ENCODE data around the gene PCDHA4. TPM values are rescaled to one million over a fixed set of nuclear protein-coding genes. Genes with fewer than 3 reads are reported as not detected.
"Not testable (repeated sequence)": the region's sequence is repeated elsewhere in the genome, so short reads cannot be mapped to it uniquely, and the experiment has no call there.

The PCDHA4 gene
- total RNA-seq, 4 donors from 2014 or later: 0.79 to 7.9 (median 2.4) TPM

GRCh38 chr5:140785905-140786686 is 20.8 kb upstream of the PCDHA4 start, which contains the start of gene PCDHA1:
PCDHA1 (plus strand) TSS chr5:140786140.
- H3K27me3 ChIP-seq: peaks cover 21% of the 10 kb centered on the region
- DNase-seq: no peak
- intact Hi-C loops (cut with DNase I; ENCODE audit: low total_unique reads) (no loop called here), in situ Hi-C loops (cut with MboI; ENCODE audit: low pct_ligation_motif_present in 1 of 4, low pct_unique_long_range_greater_than_20kb in 1 of 4, low sequenced_read_pairs in 3 of 4) (no loop called here)
- H3K4me1 ChIP-seq: no peaks in the 10 kb centered on the region
- H3K4me3 ChIP-seq: no peak within 1 kb of the TSS
- TF ChIP-seq POLR2A (IDR thresholded peaks at IDR 0.05) (no peak), EP300 (IDR thresholded peaks at IDR 0.05; ENCODE audit: low read depth) (no peak), CTCF (IDR thresholded peaks at IDR 0.05) (no peak), POLR2AphosphoS5 (IDR thresholded peaks at IDR 0.05) (no peak)
- no peak within 1 kb of the TSS for H3K27ac ChIP-seq
- peaks cover 0 to 37% of the 10 kb centered on the region in 2 donors for H3K9me3 ChIP-seq
- 26 to 57% methylated on average over 6 to 25 of the region's 29 CpGs for WGBS, 2 donors (ENCODE audit: low coverage in 1 of 2)
- no peaks in the 10 kb centered on the region for H3K36me3 ChIP-seq

- DNase-seq; H3K27ac ChIP-seq; H3K4me3 ChIP-seq; in situ Hi-C loops (cut with MboI; ENCODE audit: low pct_ligation_motif_present in 1 of 4, low pct_unique_long_range_greater_than_20kb in 1 of 4, low sequenced_read_pairs in 3 of 4); H3K4me1 ChIP-seq; H3K36me3 ChIP-seq; intact Hi-C loops (cut with DNase I; ENCODE audit: low total_unique reads): not testable (repeated sequence)
- peaks cover 0 to 32% of the 10 kb centered on the region in 2 donors for H3K9me3 ChIP-seq
- 77% methylated on average over 44 of the region's 44 CpGs; no CpG with 5 or more reads in 1 of the 2 donors for WGBS, 2 donors (ENCODE audit: low coverage in 1 of 2)
- H3K27me3 ChIP-seq: peaks cover 22% of the 10 kb centered on the region
Measured at GRCh38 chr5:140787422-140787821, 19.4 kb upstream of the PCDHA4 start.

GRCh38 chr5:140787849-140788504 is 18.9 kb upstream of the PCDHA4 start:
- H3K4me1 ChIP-seq; H3K36me3 ChIP-seq; intact Hi-C loops (cut with DNase I; ENCODE audit: low total_unique reads); in situ Hi-C loops (cut with MboI; ENCODE audit: low pct_ligation_motif_present in 1 of 4, low pct_unique_long_range_greater_than_20kb in 1 of 4, low sequenced_read_pairs in 3 of 4); DNase-seq; H3K4me3 ChIP-seq; H3K27ac ChIP-seq: not testable (repeated sequence)
- peaks cover 24% of the 10 kb centered on the region for H3K27me3 ChIP-seq
- WGBS, 2 donors (ENCODE audit: low coverage in 1 of 2): 76 to 80% methylated on average over 11 to 70 of the region's 70 CpGs
- H3K9me3 ChIP-seq: peaks cover 0 to 32% of the 10 kb centered on the region in 2 donors

GRCh38 chr5:140791089-140791488 is 15.8 kb upstream of the PCDHA4 start:
- no peak for DNase-seq
- Histone ChIP-seq H3K27me3 (peaks cover 36% of the 10 kb centered on the region), H3K9me3 (peaks cover 11 to 41% of the 10 kb centered on the region in 2 donors), H3K27ac (no peak overlapping the region), H3K36me3 (no peaks in the 10 kb centered on the region), H3K4me3 (no peak overlapping the region), H3K4me1 (no peaks in the 10 kb centered on the region)
- TF ChIP-seq CTCF (IDR thresholded peaks at IDR 0.05): no peak
- TF ChIP-seq POLR2AphosphoS5 (IDR thresholded peaks at IDR 0.05): no peak
- no peak for TF ChIP-seq POLR2A (IDR thresholded peaks at IDR 0.05)
- TF ChIP-seq EP300 (IDR thresholded peaks at IDR 0.05; ENCODE audit: low read depth): no peak
- intact Hi-C loops (cut with DNase I; ENCODE audit: low total_unique reads): no loop called here
- WGBS, 2 donors (ENCODE audit: low coverage in 1 of 2): 22 to 44% methylated on average over 2 of the region's 2 CpGs
- in situ Hi-C loops (cut with MboI; ENCODE audit: low pct_ligation_motif_present in 1 of 4, low pct_unique_long_range_greater_than_20kb in 1 of 4, low sequenced_read_pairs in 3 of 4): no loop called here

GRCh38 chr5:140794595-140795258 is 12.1 kb upstream of the PCDHA4 start, which contains the start of gene PCDHA2:
PCDHA2 (plus strand) TSS chr5:140794852.
- H3K27me3 ChIP-seq: peaks cover 25% of the 10 kb centered on the region
- peaks cover 11 to 32% of the 10 kb centered on the region in 2 donors for H3K9me3 ChIP-seq
- no peaks in the 10 kb centered on the region for H3K36me3 ChIP-seq
- TF ChIP-seq EP300 (IDR thresholded peaks at IDR 0.05; ENCODE audit: low read depth) (no peak), POLR2A (IDR thresholded peaks at IDR 0.05) (no peak), CTCF (IDR thresholded peaks at IDR 0.05) (no peak), POLR2AphosphoS5 (IDR thresholded peaks at IDR 0.05) (no peak)
- intact Hi-C loops (cut with DNase I; ENCODE audit: low total_unique reads): no loop called here
- WGBS, 2 donors (ENCODE audit: low coverage in 1 of 2): 27 to 56% methylated on average over 3 to 27 of the region's 27 CpGs
- no peak within 1 kb of the TSS for H3K27ac ChIP-seq
- in situ Hi-C loops (cut with MboI; ENCODE audit: low pct_ligation_motif_present in 1 of 4, low pct_unique_long_range_greater_than_20kb in 1 of 4, low sequenced_read_pairs in 3 of 4): no loop called here
- no peak for DNase-seq
- no peaks in the 10 kb centered on the region for H3K4me1 ChIP-seq
- H3K4me3 ChIP-seq: no peak within 1 kb of the TSS
